HS-27A (cell line): Measurements from ENCODE around the gene DNALI1.
"Not testable (repeated sequence)": the region's sequence is repeated elsewhere in the genome, so short reads cannot be mapped to it uniquely, and the experiment has no call there.

ENCODE experiments used
- DNase-seq: peaks from one replicate; pipeline ENCODE4 v3.0.0-alpha.2; 2012; ENCODE audit warnings: low read depth, missing footprints

DNALI1 gene

GRCh38 chr1:37556712-37557196 lies at the start of gene DNALI1:
Gene DNALI1 (plus strand): TSS chr1:37556940. CDS start chr1:37556995, 55 bp downstream.
- no peak for DNase-seq

- DNase-seq, result no peak
These were observed 47.6 kb upstream of the DNALI1 start for GRCh38 chr1:37509181-37509580.

GRCh38 chr1:37513795-37514349 lies 42.9 kb upstream of the DNALI1 start:
- DNase-seq, result no peak

- DNase-seq, result peak; percentile 55
These were observed 42.2 kb upstream of the DNALI1 start, which contains the start of gene MEAF6 for GRCh38 chr1:37514350-37515184. Gene MEAF6 (minus strand): TSS chr1:37514766. CDS start chr1:37514746, 20 bp downstream.

- no peak for DNase-seq
These were observed 41.3 kb upstream of the DNALI1 start for GRCh38 chr1:37515185-37516034.

GRCh38 chr1:37517569-37517968 lies 39.2 kb upstream of the DNALI1 start:
- DNase-seq, result no peak

- not testable (repeated sequence) for DNase-seq
These were observed 38.5 kb upstream of the DNALI1 start for GRCh38 chr1:37518241-37518640.

GRCh38 chr1:37518929-37519328 lies 37.8 kb upstream of the DNALI1 start:
- not testable (repeated sequence) for DNase-seq

GRCh38 chr1:37519613-37520012 lies 37.1 kb upstream of the DNALI1 start:
- no peak for DNase-seq

GRCh38 chr1:37529888-37530287 lies 26.9 kb upstream of the DNALI1 start:
- not testable (repeated sequence) for DNase-seq

GRCh38 chr1:37532418-37533156 lies 24.2 kb upstream of the DNALI1 start:
- DNase-seq, result not testable (repeated sequence)

- DNase-seq, result no peak
These were observed 23.2 kb upstream of the DNALI1 start for GRCh38 chr1:37533317-37534093.

- no peak for DNase-seq
These were observed 19.4 kb upstream of the DNALI1 start for GRCh38 chr1:37537378-37537777.

GRCh38 chr1:37539154-37539553 lies 17.6 kb upstream of the DNALI1 start:
- DNase-seq, result not testable (repeated sequence)

- DNase-seq, result no peak
These were observed 16.5 kb upstream of the DNALI1 start for GRCh38 chr1:37540036-37540785.

GRCh38 chr1:37544530-37544929 lies 12.2 kb upstream of the DNALI1 start:
- DNase-seq, result no peak

- DNase-seq, result no peak
These were observed 11.7 kb upstream of the DNALI1 start for GRCh38 chr1:37545019-37545418.

GRCh38 chr1:37549341-37549740 lies 7.4 kb upstream of the DNALI1 start:
- DNase-seq, result no peak

GRCh38 chr1:37553598-37553926 lies 3.2 kb upstream of the DNALI1 start:
- DNase-seq, result no peak
